Testis (tissue), 3 donors: ENCODE results near the gene RELL2. TPM values are rescaled to one million over a fixed set of nuclear protein-coding genes. Genes with fewer than 3 reads are reported as not detected.

ENCODE experiments used
- DNase-seq: peaks from one replicate; pipeline ENCODE4 v3.0.0-alpha.2; 2019
- H3K27ac ChIP-seq, 2 donors: fragments of 200-600 bp; sonication (generic); one replicate each; pipeline ENCODE4 v1.5.1; 2019
- H3K27me3 ChIP-seq: fragments of 200-600 bp; sonication (generic); one replicate; pipeline ENCODE4 v1.5.1; 2019
- H3K36me3 ChIP-seq: fragments of 200-600 bp; sonication (generic); one replicate; pipeline ENCODE4 v1.5.1; 2017; ENCODE audit warnings: low read depth; ENCODE audit errors: missing control alignments
- H3K4me1 ChIP-seq: fragments of 200-600 bp; sonication (generic); one replicate; pipeline ENCODE4 v1.5.1; 2019
- H3K4me3 ChIP-seq, 2 donors: fragments of 200-600 bp; sonication (generic); one replicate each; pipeline ENCODE4 v1.5.1; 2017 to 2019
- H3K9me3 ChIP-seq: fragments of 200-600 bp; sonication (generic); one replicate; pipeline ENCODE4 v1.5.1; 2017
- POLR2A ChIP-seq: fragments of 450-650 bp; IDR thresholded peaks from one replicate; pipeline ENCODE4 v1.6.1; 2017; ENCODE audit warnings: antibody characterized with exemption, mild to moderate bottlenecking, moderate library complexity
- WGBS, 2 donors: methylation state at CpG; one replicate each; pipeline ENCODE4 v1.1.5; 2018; 5-methylcytosine and 5-hydroxymethylcytosine counted together
- intact Hi-C: fragments of 100-400 bp; cut with DNase I; formaldehyde crosslinking; loops from one replicate; pipeline ENCODE4 v1.15.1; 2023; ENCODE audit warnings: low total_unique reads
- polyA plus RNA-seq: library from polyadenylated mRNA; stranded (reverse); fragments of 350-450 nt; fragmentation: Illumina TruSeq; extraction: RNeasy Lipid Tissue Mini Kit (QIAGEN cat#74804); gene quantifications from one replicate; pipeline ENCODE4 v1.2.3, GENCODE V29; 2014; ENCODE audit warnings: low read depth, low replicate concordance; ENCODE audit not compliant: insufficient read depth
- total RNA-seq, 2 donors: library from RNA; depleted of rRNA; stranded (reverse); fragments of >200 nt; gene quantifications; one replicate each; pipeline ENCODE4 v1.2.3, GENCODE V29; 2016
- TF ChIP-seq, protein P1 (sequence below), 3 experiments: fragments of 450-650 bp in 2 of 3; fragments of 200-600 bp in 1 of 3; sonication (generic) in 1 of 3; IDR thresholded peaks; one replicate each; pipeline ENCODE4 v1.5.1; 2016 to 2019; ENCODE audit warnings: antibody characterized with exemption in 3 of 3, mild to moderate bottlenecking in 2 of 3, moderate library complexity in 1 of 3

The RELL2 gene
- total and polyA plus RNA-seq, 3 donors from 2014 or later = 8.6 to 17.0 (median 11.3) TPM

DNA sequence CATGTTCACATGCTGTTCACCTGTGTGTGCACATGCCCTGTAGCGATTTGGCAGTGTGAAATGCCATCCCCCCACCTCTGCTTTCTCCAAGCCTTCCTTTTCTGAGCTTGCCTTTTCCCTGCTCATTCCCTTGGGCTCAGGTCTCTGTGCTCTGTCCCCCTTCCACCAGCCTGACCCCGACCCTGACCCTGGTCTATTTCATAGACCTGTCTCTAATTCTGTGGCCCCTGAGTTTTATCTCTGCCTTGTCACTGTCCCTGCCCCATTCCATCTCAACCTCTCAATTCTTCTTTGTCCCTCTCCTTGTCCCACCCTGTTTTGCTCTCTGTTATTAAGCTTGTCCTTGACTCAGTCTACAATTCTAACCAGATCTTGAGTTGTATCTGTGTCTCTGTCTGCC is 44.5 kb downstream of the RELL2 start:
- Histone ChIP-seq H3K4me3 (peak overlapping the region in 1 of 2 donors; percentile 59), H3K36me3 (no peaks in the 10 kb centered on the region), H3K4me1 (peaks cover 5% of the 10 kb centered on the region), H3K27me3 (no peaks in the 10 kb centered on the region), H3K27ac (peak overlapping the region in 1 of 2 donors; percentile 72), H3K9me3 (no peaks in the 10 kb centered on the region)
- TF ChIP-seq POLR2A = no peak
- TF ChIP-seq, protein P1, sequence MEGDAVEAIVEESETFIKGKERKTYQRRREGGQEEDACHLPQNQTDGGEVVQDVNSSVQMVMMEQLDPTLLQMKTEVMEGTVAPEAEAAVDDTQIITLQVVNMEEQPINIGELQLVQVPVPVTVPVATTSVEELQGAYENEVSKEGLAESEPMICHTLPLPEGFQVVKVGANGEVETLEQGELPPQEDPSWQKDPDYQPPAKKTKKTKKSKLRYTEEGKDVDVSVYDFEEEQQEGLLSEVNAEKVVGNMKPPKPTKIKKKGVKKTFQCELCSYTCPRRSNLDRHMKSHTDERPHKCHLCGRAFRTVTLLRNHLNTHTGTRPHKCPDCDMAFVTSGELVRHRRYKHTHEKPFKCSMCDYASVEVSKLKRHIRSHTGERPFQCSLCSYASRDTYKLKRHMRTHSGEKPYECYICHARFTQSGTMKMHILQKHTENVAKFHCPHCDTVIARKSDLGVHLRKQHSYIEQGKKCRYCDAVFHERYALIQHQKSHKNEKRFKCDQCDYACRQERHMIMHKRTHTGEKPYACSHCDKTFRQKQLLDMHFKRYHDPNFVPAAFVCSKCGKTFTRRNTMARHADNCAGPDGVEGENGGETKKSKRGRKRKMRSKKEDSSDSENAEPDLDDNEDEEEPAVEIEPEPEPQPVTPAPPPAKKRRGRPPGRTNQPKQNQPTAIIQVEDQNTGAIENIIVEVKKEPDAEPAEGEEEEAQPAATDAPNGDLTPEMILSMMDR (IDR thresholded peaks at IDR 0.05) = no peak
- DNase-seq = no peak
- WGBS, 2 donors = 31 to 58% methylated on average over 2 of the region's 2 CpGs
- intact Hi-C loops = no loop called here

DNA sequence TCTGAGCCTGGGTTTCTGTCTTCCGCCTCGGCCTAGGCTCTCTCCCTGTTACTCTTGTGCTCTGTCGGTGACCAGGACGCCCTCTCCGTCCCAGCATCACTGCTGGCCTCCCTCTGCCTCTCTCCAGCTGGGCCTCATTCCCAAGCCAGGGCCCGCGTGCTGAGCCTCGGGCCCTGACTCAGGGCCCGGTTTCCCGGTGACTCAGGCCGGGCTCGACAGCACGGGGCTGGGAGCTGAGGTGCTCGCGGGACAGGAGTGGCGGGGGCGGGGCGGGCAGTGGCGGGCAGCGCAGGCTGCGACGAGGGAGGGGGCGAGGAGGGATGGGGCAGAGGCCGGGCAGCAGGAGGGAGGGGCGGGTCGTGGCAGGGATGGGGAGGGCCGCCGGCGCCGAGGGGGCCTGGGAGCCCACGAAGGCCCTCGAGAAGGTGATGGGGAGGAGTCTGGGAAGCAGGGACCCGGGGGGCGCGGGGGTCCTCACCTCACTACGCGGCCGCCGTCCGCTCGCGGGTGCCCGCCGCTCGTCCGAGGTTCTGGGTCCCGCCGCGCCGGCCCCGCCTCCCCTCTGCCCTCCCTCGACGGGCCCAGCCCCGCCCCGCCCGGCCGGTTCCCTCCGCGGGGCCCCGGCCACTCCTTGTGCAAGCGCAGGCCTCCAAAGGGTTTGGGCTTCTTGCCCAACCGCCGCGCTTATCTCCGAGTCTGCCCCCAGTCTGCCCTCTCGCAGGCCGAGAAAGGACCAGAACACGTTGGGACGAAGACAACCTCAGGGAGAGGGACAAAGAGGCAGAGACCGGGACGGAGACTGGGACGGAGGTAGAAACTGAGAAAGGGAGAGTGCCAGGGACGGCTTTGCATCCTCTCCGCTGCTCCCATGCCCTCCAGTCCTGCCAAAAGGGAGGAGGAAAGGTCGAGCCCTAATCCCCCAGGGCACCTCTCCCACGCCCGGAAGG is 45.2 kb downstream of the RELL2 start, which contains the start of gene ARAP3:
Gene ARAP3, minus strand, starts transcription at position 536 of the 947 bp plus-strand sequence. CDS start 1,744 bp downstream, outside the sequence.
- Histone ChIP-seq H3K27ac (peak within 1 kb of the TSS in 1 of 2 donors; percentile 72), H3K4me1 (peaks cover 5% of the 10 kb centered on the region), H3K4me3 (peak within 1 kb of the TSS; percentile 58 to 59), H3K9me3 (no peaks in the 10 kb centered on the region), H3K36me3 (no peaks in the 10 kb centered on the region), H3K27me3 (no peaks in the 10 kb centered on the region)
- peak; percentile 67 for DNase-seq
- no peak for TF ChIP-seq POLR2A
- TF ChIP-seq, protein P1 (IDR thresholded peaks at IDR 0.05) = no peak
- WGBS, 2 donors = 3 to 9% methylated on average over 24 to 76 of the region's 77 CpGs
- intact Hi-C loops = no loop called here

DNA sequence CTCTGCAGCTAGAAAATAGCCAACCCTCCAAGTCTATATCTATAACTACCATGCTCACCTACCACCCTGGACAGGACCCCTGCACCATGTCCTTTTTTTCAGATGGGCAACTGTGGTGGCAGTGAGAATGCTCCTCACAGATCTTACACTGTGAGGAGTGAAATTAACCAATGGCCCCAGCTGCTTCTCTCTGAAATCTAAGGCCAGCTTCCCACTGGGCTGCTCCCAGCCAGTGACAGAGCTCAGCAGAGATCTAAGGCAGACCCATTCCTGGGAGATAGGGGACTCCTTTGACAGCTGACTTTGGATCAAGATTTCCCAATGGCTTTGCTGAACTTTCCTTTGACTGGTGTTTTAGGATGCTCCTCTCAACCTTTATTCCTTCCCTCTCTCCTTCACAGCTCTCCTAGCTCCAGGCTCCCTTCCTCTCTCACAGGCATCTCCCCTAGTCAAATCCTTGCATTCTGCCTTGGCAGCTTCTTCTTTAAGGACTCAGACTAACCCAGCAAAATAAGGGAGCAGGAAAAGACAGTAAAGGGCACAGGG is 46.9 kb downstream of the RELL2 start:
- Histone ChIP-seq H3K27me3 (no peaks in the 10 kb centered on the region), H3K27ac (no peak overlapping the region), H3K9me3 (no peaks in the 10 kb centered on the region), H3K4me1 (peaks cover 5% of the 10 kb centered on the region), H3K4me3 (no peak overlapping the region), H3K36me3 (no peaks in the 10 kb centered on the region)
- no peak for TF ChIP-seq POLR2A
- no peak for DNase-seq
- intact Hi-C loops = no loop called here

DNA sequence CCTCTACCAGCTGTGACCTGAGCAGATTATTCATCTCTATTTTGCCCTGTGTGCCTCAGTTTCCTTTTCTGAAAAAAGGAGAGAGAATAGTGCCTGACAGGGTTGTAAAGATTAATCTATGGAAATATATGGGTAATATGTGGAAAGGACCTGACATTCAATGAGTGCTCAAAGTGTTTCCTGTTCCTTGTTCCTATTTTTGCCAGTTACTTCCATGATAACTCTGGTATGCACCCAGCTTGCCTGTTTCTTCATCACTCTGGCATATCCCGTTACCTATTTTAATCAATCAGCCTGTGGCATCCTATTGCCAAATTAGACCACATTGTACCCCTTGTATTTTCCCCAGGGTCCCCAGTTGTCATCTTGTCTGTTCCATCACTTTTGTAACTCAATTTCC is 48.8 kb downstream of the RELL2 start:
- H3K27me3 ChIP-seq = no peaks in the 10 kb centered on the region
- H3K27ac ChIP-seq = no peak overlapping the region
- no peaks in the 10 kb centered on the region for H3K9me3 ChIP-seq
- DNase-seq = no peak
- WGBS, 2 donors = 83 to 86% methylated on average over 1 of the region's 1 CpG
- H3K4me1 ChIP-seq = peaks cover 5% of the 10 kb centered on the region
- H3K4me3 ChIP-seq = no peak overlapping the region
- intact Hi-C loops = no loop called here
- TF ChIP-seq, protein P1 (IDR thresholded peaks at IDR 0.05) = no peak
- no peak for TF ChIP-seq POLR2A
- H3K36me3 ChIP-seq = no peaks in the 10 kb centered on the region

DNA sequence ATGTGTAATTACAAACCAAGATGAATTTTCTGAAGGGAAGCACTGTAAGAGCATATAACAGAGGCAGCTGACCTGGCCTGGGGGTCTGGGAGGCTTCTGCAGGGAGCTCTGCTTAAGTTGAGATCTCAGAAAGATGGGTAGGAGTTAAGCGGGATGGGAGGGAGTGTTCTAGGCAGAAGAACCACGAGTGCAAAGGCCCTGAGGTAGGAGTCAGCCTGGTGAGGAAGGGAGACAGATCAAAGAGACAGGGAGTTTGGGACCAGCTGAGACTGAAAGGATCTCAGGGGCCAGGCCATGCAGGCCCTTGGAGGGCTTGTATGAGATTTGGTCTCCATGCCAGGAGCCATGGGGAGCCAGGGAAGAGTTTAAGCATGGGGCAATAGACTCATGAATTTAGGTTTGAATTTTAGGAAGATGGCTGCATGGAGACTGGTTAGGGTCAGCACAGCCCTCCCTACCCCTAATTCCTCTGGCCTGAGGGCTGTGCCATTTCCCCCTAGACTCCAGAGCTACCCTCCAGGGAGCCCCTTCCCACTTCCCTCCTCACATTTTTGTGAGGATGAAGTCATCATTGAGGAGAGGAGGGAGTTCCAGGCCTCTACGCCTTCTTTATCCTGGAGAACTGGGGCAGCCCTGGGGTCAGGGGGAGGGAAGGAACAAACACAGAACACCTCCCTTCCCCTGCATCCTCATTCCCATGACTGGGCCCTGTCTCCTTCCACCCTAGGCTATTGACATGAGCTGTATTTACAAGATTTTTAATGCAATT is 50.0 kb downstream of the RELL2 start:
- no peak overlapping the region for H3K4me3 ChIP-seq
- H3K4me1 ChIP-seq = peaks cover 5% of the 10 kb centered on the region
- no peak for DNase-seq
- 80 to 91% methylated on average over 3 of the region's 3 CpGs for WGBS, 2 donors
- H3K36me3 ChIP-seq = no peaks in the 10 kb centered on the region
- no peaks in the 10 kb centered on the region for H3K27me3 ChIP-seq
- H3K27ac ChIP-seq = no peak overlapping the region
- TF ChIP-seq, protein P1 (IDR thresholded peaks at IDR 0.05) = no peak
- TF ChIP-seq POLR2A = no peak
- intact Hi-C loops = no loop called here
- no peaks in the 10 kb centered on the region for H3K9me3 ChIP-seq
